CD4-positive, alpha-beta T cell (primary cell): ENCODE results near the gene CDKN1C. TPM values are rescaled to one million over a fixed set of nuclear protein-coding genes. Genes with fewer than 3 reads are reported as not detected.
"Not testable (repeated sequence)": the region's sequence is repeated elsewhere in the genome, so short reads cannot be mapped to it uniquely, and the experiment has no call there.

Source experiments
- ATAC-seq: fragments of 200-7000 bp; cut with Tn5 transposase; one replicate; pipeline ENCODE4 v1.10.0; 2022; ENCODE audit warnings: mild to moderate bottlenecking; ENCODE audit not compliant: poor library complexity
- CTCF ChIA-PET: fragments of 350-600 bp; sonication (Branson Sonifier 250); formaldehyde crosslinking; loops from one replicate; lab custom pipeline; 2021; ENCODE audit warnings: antibody characterized with exemption, inconsistent platforms; lab: Charles Lee
- POLR2A ChIA-PET: fragments of 350-600 bp; sonication (Branson Sonifier 250); formaldehyde crosslinking; loops from one replicate; lab custom pipeline; 2021; ENCODE audit warnings: antibody characterized with exemption, inconsistent platforms; lab: Charles Lee
- DNase-seq, 14 experiments: peaks; one replicate each; pipeline ENCODE4 v3.0.0-alpha.2; 2013 to 2020; ENCODE audit warnings: mixed read lengths in 2 of 14
- H3K27ac ChIP-seq, 2 donors: one replicate each; pipeline versions ENCODE4 v1.5.1 to v1.7.0; 2013; ENCODE audit warnings: low read length in 2 of 2, low read depth in 1 of 2, mild to moderate bottlenecking in 1 of 2
- H3K27me3 ChIP-seq, 2 experiments: 1 replicate in 1 of 2; 2 replicates in 1 of 2; pipeline versions ENCODE4 v1.6.1 to v1.7.0; 2013; ENCODE audit warnings: low read length in 2 of 2, control low read depth in 1 of 2, mild to moderate bottlenecking in 1 of 2, moderate library complexity in 1 of 2; ENCODE audit not compliant: insufficient read depth in 2 of 2, control insufficient read depth in 1 of 2
- H3K36me3 ChIP-seq: one replicate; pipeline ENCODE4 v1.6.1; 2013; ENCODE audit warnings: low read length, control low read depth; ENCODE audit not compliant: insufficient read depth
- H3K4me1 ChIP-seq: one replicate; pipeline ENCODE4 v1.6.1; 2013; ENCODE audit warnings: low read length, control low read depth; ENCODE audit not compliant: insufficient read depth
- H3K4me3 ChIP-seq: one replicate; pipeline ENCODE4 v1.5.1; 2013; ENCODE audit warnings: mild to moderate bottlenecking, low read length, moderate library complexity
- H3K9me3 ChIP-seq, 2 experiments: 1 replicate in 1 of 2; 2 replicates in 1 of 2; pipeline versions ENCODE4 v1.6.1 to v1.7.0; 2013; ENCODE audit warnings: low read length in 2 of 2, mild to moderate bottlenecking in 2 of 2, control low read depth in 1 of 2, moderate library complexity in 1 of 2; ENCODE audit not compliant: control insufficient read depth in 1 of 2, insufficient read depth in 1 of 2
- H3K27ac Mint-ChIP-seq: one replicate; pipeline ENCODE4 v1.8.0; 2020; ENCODE audit warnings: mixed read lengths
- H3K27me3 Mint-ChIP-seq: one replicate; pipeline ENCODE4 v1.8.0; 2021; ENCODE audit warnings: mixed read lengths
- H3K36me3 Mint-ChIP-seq: one replicate; pipeline ENCODE4 v1.8.0; 2021; ENCODE audit warnings: low read depth, mixed read lengths
- H3K4me1 Mint-ChIP-seq: one replicate; pipeline ENCODE4 v1.8.0; 2021; ENCODE audit warnings: low read depth, mixed read lengths
- H3K4me3 Mint-ChIP-seq: one replicate; pipeline ENCODE4 v1.8.0; 2020; ENCODE audit warnings: mild to moderate bottlenecking, mixed read lengths
- H3K9me3 Mint-ChIP-seq: one replicate; pipeline ENCODE4 v1.8.0; 2020; ENCODE audit warnings: mixed read lengths
- intact Hi-C, 2 experiments: fragments of 100-400 bp; cut with DNase I in 1 of 2; cut with micrococcal nuclease in 1 of 2; formaldehyde crosslinking; loops; one replicate each; pipeline versions ENCODE4 v1.15.1 to v1.9.0; 2023 to 2025; cut with DNase I, micrococcal nuclease
- total RNA-seq, 174 experiments: library from RNA in 2 of 174; stranded (reverse) in 2 of 174; gene quantifications; one replicate each; pipeline ENCODE4 v1.2.3 and lab custom pipeline; 2021 to 2026
- TF ChIP-seq, protein P1 (sequence below): fragments of 200-600 bp; IDR thresholded peaks from one replicate; pipeline ENCODE4 v1.8.0; 2022; ENCODE audit warnings: antibody characterized with exemption, mild to moderate bottlenecking

CDKN1C gene
- total RNA-seq, 2 experiments from 2014 or later = 1.9 to 2.5 TPM

DNA sequence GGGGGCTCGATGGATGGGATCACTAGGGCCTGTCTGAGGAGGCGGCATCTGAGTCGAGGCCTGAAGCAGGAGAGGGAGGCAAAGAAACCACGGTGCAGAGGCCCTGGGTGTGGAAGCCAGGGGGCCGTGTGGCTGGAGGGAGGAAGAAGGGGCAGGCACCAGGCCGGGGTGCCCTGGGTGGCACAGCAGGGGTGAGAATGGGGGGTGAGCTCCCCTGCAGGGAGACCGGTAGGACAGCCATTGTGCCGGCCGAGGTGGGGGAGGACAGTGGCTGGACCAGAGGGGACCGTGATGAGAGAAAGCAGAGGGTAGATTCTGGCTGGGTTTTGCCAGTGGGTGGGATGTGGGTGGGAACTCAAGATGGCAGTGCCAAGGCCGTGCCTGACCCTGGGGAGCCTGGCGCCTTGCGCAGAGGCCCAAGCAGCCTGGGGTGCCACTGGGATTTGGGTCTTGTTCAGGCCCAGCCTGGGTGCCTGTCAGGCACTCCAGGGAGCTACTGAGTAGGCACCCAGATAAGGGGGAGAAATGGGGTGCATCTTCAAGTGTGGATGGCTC lies 24.9 kb upstream of the CDKN1C start:
- CTCF ChIA-PET = no interaction called here
- DNase-seq (no peak), ATAC-seq (no peak)
- POLR2A ChIA-PET = no interaction called here
- Mint-ChIP-seq H3K27me3 (no peaks in the 10 kb centered on the region), H3K4me3 (no peak overlapping the region), H3K4me1 (peaks cover 12% of the 10 kb centered on the region), H3K36me3 (peaks cover 3% of the 10 kb centered on the region), H3K9me3 (no peaks in the 10 kb centered on the region), H3K27ac (no peak overlapping the region)
- Histone ChIP-seq H3K36me3 (no peaks in the 10 kb centered on the region), H3K27ac (no peak overlapping the region), H3K9me3 (no peaks in the 10 kb centered on the region), H3K4me3 (no peak overlapping the region), H3K4me1 (peaks cover 17% of the 10 kb centered on the region), H3K27me3 (no peaks in the 10 kb centered on the region)
- TF ChIP-seq, protein P1, sequence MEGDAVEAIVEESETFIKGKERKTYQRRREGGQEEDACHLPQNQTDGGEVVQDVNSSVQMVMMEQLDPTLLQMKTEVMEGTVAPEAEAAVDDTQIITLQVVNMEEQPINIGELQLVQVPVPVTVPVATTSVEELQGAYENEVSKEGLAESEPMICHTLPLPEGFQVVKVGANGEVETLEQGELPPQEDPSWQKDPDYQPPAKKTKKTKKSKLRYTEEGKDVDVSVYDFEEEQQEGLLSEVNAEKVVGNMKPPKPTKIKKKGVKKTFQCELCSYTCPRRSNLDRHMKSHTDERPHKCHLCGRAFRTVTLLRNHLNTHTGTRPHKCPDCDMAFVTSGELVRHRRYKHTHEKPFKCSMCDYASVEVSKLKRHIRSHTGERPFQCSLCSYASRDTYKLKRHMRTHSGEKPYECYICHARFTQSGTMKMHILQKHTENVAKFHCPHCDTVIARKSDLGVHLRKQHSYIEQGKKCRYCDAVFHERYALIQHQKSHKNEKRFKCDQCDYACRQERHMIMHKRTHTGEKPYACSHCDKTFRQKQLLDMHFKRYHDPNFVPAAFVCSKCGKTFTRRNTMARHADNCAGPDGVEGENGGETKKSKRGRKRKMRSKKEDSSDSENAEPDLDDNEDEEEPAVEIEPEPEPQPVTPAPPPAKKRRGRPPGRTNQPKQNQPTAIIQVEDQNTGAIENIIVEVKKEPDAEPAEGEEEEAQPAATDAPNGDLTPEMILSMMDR = no peak
- intact Hi-C loops = no loop called here

DNA sequence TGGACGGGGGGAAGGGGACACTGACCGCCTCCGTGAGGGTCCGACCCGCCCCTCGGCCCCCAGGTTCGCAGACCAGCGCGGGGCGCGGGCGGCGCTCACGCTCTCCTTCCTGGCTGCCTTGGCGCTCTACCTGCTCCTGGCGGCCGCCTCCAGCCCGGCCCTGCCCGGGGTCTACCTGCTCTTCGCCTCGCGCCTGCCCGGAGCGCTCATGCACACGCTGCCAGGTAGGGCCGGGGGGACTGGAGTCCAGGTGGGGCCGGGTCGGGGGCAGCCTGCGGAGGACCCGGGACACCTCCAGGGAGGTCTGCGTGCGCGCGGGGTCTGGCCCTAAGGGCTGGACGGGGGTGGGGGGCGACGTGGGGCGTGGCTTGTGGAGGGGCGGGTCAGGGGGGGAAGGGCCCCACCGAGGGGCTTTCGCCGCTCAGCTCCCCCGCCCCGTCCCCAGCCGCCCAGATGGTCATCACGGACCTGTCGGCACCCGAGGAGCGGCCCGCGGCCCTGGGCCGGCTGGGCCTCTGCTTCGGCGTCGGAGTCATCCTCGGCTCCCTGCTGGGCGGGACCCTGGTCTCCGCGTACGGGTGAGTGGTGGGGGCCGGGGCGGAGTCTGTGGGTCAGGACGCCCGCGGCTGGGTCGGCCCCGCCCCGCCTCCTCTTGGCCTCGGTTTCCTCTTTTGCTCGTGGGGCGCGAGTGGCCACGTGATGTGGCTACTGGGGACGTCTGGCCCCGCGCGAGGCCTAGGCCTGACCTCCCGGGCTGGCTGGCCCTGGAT lies 23.7 kb upstream of the CDKN1C start:
- no peak for ATAC-seq
- Histone ChIP-seq H3K27me3 (no peaks in the 10 kb centered on the region), H3K4me3 (no peak overlapping the region), H3K27ac (no peak overlapping the region), H3K4me1 (peaks cover 14% of the 10 kb centered on the region), H3K36me3 (peaks cover 3% of the 10 kb centered on the region), H3K9me3 (peaks cover 0 to 5% of the 10 kb centered on the region in 2 experiments)
- Mint-ChIP-seq H3K9me3 (no peaks in the 10 kb centered on the region), H3K27ac (no peak overlapping the region), H3K27me3 (no peaks in the 10 kb centered on the region), H3K4me1 (peaks cover 17% of the 10 kb centered on the region), H3K4me3 (no peak overlapping the region), H3K36me3 (peaks cover 5% of the 10 kb centered on the region)
- POLR2A ChIA-PET = no interaction called here
- CTCF ChIA-PET = no interaction called here
- intact Hi-C loops = no loop called here
- DNase-seq = no peak
- TF ChIP-seq, protein P1 = no peak

DNA sequence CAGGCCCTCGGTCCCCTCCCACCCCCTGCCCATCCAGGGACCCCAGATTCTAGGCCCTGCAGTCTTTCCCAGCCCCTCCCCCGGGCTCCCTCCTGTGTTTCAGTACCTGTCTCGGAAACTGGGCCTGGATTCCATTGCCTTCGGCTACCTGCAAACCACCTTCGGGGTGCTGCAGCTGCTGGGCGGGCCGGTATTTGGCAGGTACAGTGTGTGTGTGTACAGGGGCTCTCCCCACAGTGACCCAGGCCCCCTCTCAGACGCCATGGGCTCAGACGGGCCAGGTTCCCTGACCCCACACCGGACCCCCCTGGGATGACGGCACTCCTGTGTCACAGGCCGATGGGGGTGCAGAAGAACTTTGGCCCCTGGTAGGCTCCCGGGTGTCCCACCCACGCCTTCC lies 22.6 kb upstream of the CDKN1C start:
- Histone ChIP-seq H3K36me3 (peaks cover 3% of the 10 kb centered on the region), H3K4me1 (peaks cover 8% of the 10 kb centered on the region), H3K9me3 (peaks cover 0 to 5% of the 10 kb centered on the region in 2 experiments), H3K27me3 (no peaks in the 10 kb centered on the region), H3K27ac (no peak overlapping the region), H3K4me3 (no peak overlapping the region)
- ChIA-PET CTCF (no interaction called here), POLR2A (no interaction called here)
- H3K9me3 Mint-ChIP-seq = no peaks in the 10 kb centered on the region
- peaks cover 13% of the 10 kb centered on the region for H3K4me1 Mint-ChIP-seq
- no peak overlapping the region for H3K27ac Mint-ChIP-seq
- TF ChIP-seq, protein P1 = no peak
- no peak overlapping the region for H3K4me3 Mint-ChIP-seq
- ATAC-seq (no peak), DNase-seq (no peak)
- no peaks in the 10 kb centered on the region for H3K27me3 Mint-ChIP-seq
- H3K36me3 Mint-ChIP-seq = peaks cover 5% of the 10 kb centered on the region
- intact Hi-C loops = no loop called here

DNA sequence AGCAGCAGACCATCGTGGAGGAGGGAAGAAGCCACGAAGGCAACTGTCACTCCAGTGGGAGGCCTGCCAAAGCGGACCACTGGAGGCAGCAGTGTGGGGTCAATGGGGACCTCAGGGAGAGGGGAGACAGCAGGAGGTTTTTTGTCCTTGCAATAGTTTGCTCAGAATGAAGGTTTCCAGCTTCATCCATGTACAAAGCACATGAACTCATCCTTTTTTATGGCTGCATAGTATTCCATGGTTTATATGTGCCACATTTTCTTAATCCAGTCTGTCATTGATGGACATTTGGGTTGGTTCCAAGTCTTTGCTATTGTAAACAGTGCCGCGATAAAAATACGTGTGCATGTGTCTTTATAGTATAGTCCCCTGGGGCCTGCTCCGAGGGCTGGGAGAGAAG lies 19.7 kb upstream of the CDKN1C start:
- CTCF ChIA-PET, H3K4me3 Mint-ChIP-seq, H3K36me3 Mint-ChIP-seq, H3K27ac ChIP-seq, H3K9me3 ChIP-seq, H3K27ac Mint-ChIP-seq, DNase-seq, H3K36me3 ChIP-seq, H3K4me3 ChIP-seq, H3K9me3 Mint-ChIP-seq, POLR2A ChIA-PET, intact Hi-C loops, H3K27me3 ChIP-seq, ATAC-seq, H3K27me3 Mint-ChIP-seq: not testable (repeated sequence)
- peaks cover 26% of the 10 kb centered on the region for H3K4me1 ChIP-seq
- H3K4me1 Mint-ChIP-seq = peaks cover 23% of the 10 kb centered on the region
